A549 (cell line): Measurements from ENCODE around the gene SLC6A7.

Source experiments
- CTCF ChIP-seq: fragments of >200 bp; sonication (Bioruptor Twin); formaldehyde crosslinking; IDR thresholded peaks from 3 replicates; pipeline ENCODE4 v1.5.1; 2016
- POLR2A ChIP-seq: IDR thresholded peaks from 2 replicates; pipeline ENCODE4 v1.6.1; 2012; ENCODE audit warnings: mild to moderate bottlenecking, low read length
- RFX5 ChIP-seq: fragments of 450-650 bp; IDR thresholded peaks from 2 replicates; pipeline ENCODE4 v1.7.1; 2014; ENCODE audit warnings: antibody characterized with exemption, mild to moderate bottlenecking, moderate library complexity
- RNF2 ChIP-seq: fragments of 200-600 bp; sonication (generic); IDR thresholded peaks from 2 replicates; pipeline ENCODE4 v1.6.1; 2016; ENCODE audit warnings: low read depth, mild to moderate bottlenecking, antibody characterized with exemption, moderate library complexity, borderline replicate concordance
- ZC3H11A ChIP-seq: fragments of 450-650 bp; IDR thresholded peaks from 2 replicates; pipeline ENCODE4 v1.6.1; 2014; ENCODE audit warnings: antibody characterized with exemption, mild to moderate bottlenecking

- TF ChIP-seq CTCF (no peak), RFX5 (no peak), RNF2 (no peak), POLR2A (no peak), ZC3H11A (no peak)
Observed at GRCh38 chr5:150235500-150235854, 45.6 kb downstream of the SLC6A7 start.
